Stimulated activated CD8-positive, alpha-beta memory T cell treated with anti-CD3 and anti-CD28 coated beads, Interleukin-4, amount 100 ng/mL, for 4 hours (primary cell): Measurements from ENCODE around the gene ACIN1.

ENCODE experiments used
- DNase-seq, 2 donors: peaks; one replicate each; pipeline ENCODE4 v3.0.0-alpha.2; 2020; ENCODE audit warnings: low read depth in 2 of 2, low spot score in 1 of 2

ACIN1 gene, protein sequence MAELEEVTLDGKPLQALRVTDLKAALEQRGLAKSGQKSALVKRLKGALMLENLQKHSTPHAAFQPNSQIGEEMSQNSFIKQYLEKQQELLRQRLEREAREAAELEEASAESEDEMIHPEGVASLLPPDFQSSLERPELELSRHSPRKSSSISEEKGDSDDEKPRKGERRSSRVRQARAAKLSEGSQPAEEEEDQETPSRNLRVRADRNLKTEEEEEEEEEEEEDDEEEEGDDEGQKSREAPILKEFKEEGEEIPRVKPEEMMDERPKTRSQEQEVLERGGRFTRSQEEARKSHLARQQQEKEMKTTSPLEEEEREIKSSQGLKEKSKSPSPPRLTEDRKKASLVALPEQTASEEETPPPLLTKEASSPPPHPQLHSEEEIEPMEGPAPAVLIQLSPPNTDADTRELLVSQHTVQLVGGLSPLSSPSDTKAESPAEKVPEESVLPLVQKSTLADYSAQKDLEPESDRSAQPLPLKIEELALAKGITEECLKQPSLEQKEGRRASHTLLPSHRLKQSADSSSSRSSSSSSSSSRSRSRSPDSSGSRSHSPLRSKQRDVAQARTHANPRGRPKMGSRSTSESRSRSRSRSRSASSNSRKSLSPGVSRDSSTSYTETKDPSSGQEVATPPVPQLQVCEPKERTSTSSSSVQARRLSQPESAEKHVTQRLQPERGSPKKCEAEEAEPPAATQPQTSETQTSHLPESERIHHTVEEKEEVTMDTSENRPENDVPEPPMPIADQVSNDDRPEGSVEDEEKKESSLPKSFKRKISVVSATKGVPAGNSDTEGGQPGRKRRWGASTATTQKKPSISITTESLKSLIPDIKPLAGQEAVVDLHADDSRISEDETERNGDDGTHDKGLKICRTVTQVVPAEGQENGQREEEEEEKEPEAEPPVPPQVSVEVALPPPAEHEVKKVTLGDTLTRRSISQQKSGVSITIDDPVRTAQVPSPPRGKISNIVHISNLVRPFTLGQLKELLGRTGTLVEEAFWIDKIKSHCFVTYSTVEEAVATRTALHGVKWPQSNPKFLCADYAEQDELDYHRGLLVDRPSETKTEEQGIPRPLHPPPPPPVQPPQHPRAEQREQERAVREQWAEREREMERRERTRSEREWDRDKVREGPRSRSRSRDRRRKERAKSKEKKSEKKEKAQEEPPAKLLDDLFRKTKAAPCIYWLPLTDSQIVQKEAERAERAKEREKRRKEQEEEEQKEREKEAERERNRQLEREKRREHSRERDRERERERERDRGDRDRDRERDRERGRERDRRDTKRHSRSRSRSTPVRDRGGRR

DNA sequence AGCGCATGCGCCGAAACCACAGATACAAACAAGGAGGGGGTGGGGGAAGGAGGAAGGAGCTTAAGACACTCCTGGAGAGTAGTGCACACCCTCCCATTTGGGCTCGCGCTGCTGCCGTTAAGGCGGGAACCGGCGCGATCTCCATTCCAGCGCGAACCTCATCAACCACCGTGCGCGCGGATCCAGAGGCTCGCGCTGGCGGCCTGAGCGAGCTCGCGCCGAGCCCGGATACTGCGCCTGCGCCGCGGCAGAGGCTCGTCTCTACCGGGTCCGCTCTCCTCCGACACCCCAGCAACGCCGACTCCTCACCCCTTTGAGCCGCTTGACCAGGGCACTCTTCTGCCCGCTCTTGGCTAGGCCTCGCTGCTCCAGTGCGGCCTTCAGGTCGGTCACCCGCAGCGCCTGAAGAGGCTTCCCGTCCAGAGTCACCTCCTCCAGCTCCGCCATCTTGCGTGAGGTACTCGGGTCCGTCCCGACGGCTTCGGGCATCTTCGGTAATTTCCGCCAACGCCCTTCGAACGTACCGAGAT, at the start of gene ACIN1:
ACIN1 (minus strand) TSS at position 471 of the 530 bp plus-strand sequence; CDS start at position 447, 24 bp downstream.
- peak; percentile 56 to 98 for DNase-seq

DNA sequence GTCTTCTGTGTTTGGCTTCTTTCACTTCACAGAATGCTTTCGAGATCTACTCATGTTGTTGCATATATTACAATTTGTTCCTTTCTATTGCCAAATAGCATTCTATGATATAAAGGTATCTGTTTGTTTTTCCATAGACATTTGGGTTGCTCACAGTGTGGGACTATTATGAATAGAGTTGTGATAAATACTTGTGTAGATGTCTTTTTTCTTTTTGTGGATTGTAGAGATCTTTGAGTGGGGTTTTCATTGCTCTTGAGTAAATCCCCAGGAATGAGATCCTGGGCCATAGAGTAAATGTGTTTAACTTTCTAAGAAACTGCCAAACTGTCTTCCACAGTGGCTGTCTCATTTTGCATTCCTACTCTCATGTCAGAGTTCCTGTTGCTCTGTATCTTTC, 49.0 kb upstream of the ACIN1 start:
- DNase-seq: no peak

DNA sequence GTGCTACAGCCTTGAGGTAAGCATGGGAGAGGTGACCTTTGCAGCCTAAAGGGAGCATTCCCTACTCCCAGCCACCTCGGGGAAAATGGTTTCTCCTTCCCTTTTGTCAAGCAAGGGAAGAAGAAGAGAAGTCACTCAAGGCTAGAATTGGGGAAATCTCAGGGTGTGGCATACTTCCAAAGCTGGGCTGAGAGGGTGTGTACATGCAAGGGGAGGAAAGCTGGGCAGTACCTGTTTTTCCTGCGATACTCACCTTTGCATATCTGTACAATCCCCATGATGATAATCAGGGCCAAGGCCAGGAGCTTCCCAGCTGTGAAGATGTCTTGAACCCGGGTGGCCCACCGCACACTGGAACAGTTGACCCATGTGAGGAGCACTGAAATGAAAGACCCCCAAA, 47.9 kb upstream of the ACIN1 start:
- DNase-seq: no peak

DNA sequence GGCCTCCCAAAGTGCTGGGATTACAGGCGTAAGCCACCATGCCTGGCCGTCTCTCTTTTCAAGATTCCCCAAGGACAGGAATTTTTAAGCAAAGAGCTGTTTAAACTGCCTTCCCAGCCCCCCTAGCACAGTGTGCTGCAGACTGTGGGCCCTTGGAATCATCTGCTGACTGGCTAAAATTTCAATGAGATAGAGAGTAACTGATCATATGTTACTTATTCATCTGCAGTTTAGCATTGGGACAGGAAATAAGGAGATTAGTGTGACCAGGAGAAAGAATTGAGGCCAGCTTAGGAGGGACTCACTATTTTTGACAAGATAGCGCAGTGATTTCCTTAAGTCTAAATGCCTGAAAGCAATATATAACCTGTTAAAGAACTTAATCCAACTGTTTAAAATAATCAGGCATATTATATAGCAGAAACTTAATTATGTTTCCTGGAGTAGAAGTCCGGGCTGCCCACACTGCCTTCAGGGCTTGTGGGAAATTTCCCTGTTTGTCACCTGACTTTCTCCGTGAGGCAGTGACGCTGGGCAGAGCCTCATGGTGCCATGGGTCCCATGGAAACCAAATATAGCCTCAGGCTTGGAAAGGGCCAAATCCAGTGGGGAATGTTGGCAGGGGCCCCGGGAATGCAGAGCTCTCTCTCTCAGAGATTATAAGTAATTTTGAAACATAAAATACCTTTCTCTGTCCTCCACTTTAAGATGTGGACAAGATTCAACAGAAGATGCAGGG, 46.9 kb upstream of the ACIN1 start:
- DNase-seq: no peak

DNA sequence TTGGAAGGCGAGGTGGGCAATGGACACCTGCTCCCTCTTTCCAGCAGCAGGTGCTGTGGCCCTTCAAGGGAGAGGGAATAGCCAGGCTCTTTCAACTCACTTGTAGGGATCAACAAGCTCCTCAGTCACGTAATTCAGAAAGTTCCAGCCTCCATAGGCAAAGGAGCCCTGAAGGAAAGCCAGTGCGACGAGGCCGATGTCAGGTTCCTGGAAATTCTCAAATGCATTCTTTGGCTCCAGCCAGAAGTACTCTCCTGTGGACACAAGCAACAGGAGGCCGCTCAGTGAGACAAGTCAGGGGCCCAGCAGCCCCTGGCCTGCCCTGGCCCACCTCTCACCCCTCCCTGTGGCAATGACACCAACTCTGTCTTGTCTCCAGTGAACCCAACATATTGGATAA, 45.4 kb upstream of the ACIN1 start:
- no peak for DNase-seq

DNA sequence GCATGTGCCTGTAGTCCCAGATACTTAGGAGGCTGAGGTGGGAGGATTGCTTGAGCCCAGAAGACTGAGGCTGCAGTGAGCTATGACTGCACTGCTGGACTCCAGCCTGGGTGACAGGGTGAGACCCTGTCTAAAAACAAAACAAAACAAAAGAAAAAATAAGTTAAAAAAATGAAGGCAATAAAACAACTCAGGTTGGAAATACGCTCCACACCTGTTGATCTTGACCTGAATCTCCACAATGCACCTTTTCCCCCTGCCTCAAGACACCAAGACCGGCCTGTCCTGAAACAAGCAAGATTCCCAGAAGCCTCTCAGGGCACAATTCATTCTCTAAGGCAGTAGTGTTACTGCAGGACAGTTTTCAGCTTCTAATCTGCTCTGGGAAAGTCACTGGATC, 44.9 kb upstream of the ACIN1 start:
- DNase-seq: no peak

DNA sequence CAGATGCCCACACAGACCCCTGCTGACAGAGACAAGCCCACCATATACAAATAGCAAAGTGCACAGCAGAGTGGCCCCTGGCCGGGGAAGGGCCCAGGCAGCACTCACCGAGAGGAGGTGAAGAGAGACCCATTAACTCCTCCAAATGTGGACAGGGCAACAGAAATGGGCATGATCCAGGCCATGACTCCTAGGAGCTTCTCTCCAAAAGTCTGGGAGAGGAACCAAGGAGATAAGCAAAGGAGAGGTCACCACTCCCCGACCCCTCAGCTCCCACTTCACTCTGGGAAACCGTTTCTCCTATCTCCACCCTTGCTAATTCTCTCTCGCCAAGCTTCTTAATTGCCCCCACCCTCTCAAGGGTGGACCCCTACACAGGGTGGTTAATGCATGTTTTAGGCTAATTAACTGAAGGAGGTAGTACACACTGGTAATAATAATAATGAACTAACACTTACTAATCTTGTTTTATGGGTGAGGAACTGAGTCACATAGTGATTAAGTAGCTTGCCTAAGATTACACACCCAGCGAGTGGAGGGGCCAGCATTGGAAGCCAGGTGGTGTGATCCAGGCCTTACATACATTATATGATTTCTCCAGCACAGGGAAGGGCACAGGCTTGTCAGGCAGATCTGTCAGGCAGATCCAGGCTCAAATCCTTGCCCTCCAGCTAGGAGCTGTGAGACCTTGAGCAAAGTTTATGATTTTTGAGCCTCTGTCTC, 43.0 kb upstream of the ACIN1 start:
- no peak for DNase-seq

DNA sequence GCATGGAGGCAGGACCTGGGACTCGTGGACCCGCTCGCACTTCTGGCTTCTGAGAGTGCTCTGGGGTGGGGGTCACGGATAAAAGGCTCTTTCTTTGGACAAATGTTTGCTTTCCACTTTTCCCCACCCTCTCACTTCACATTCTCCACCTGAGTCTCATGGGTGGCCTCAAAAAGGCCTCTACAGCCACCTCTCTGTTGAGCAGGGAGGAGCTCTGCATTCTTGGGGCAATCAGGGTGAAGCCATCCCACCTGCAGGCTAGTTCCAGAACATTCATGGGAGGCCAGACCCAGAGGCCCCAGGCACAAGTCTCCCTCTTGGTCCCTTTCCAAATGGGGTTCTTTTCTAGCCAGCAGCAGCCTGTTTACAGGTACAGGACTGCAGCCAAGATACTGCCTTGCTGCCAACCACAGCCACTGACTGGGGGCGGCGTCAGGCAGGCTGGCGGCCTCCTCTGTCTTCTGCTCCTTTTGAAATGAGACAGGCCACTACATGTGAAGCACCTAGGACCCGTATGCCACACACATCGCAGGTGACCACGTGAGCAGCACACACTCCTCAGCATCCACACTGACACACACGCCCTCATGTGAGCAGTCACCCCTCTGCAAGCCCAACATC, 42.4 kb upstream of the ACIN1 start:
- DNase-seq: no peak

DNA sequence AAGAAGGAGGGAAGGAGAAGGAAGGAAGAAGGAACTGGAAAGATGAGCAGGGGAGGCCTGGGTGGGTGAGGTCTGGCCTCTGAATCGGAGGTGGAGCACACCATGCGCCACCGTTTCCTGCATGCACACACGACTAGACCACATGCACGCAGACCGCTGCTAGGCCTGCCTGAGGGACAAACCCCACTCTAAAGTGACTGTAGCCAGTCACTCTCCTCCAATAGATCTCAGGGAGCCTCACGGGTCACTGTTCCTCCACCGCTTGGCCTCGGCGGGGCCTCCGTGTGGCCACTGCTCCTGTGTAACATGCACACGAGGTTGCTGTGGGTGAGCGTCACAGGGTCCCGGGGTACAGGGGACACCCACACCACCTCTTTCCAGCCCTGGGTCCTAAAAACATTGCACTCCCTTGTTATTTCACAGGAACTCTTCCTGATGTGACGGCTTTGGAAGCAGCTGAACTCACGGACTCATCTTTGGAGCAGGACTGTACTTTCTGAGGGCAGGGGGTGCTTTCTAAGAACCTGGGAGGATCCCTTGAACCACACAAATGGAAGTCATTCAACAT, 41.7 kb upstream of the ACIN1 start:
- DNase-seq: no peak

DNA sequence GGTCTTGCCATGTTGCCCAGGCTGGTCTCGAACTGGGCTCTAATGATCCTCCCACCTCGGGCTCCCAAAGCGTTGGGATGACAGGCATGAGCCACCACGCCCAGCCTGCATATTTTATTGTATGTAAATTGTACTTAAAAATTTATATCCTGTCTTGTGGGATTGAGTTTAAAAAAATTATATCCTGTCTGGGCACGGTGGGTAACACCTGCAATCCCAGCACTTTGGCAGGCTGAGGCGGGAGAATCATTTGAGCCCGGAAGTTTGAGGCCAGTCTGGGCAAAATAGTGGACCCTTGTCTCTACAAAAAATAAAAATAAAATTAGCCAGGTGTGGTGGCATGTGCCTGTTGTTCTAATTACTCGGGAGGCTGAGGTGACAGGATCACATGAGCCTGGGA, 38.0 kb upstream of the ACIN1 start:
- no peak for DNase-seq

DNA sequence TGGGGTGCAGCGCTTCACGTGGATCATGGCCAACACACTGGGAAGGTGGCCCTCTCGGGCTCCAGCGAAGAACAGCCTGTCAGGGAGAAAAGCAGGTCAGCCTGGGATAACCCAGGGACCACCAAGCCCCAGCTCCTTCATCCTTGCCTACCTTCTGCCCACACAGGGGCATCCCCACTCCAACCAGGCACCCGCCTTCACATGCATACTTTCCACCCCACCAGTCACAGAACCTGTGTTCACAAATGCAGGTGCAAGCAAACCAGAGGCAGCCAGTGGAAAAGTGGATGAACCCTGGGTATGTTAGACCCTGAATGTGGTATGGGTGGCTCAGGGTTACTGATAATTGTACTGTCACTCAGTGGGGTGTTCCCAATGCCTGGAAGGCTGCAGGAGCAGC, 36.5 kb upstream of the ACIN1 start:
- no peak for DNase-seq

DNA sequence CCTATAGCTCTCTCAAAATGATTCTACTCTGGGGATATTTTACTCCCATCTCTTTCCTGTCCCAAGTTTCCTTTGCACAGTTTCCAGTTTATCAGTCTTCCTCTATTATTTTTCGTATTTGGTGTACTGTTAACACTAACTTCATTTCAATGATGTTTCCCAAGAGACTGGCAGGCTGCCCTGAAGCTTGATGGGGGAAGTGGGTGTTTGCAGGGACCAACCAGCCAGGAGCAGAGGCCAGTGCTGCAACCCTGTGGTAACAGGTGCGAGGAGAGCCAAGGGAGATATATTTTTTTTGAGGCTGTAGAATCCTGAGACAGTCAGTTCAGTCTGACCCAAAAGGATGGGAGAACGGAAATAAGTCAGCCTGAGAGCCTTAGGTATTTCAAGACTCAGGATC, 35.9 kb upstream of the ACIN1 start:
- DNase-seq: no peak

DNA sequence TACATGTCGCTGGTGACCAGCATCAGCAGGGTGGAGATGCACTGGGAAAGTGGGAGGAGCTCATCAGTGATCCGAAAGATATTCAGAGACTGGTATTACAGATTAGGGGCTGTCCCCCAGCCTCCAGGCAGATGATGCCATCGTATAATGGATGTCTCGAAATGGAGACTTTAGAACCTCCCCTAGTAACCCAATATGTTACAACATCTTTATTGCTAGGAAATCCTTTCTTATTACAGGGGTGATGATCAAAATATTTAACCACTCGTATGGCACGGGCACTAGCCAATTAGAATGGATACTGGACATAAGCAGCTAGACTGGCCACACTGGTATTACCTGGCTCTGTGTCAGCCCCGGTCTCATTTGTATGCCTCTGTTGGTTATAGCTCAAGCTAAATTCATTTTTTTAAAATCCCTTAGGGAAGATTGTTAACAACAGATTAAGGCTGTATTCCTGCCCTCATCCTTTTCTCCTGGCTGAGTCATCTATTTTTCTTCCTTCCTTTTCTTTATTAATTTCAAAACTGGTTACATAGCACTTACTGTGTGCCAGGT, 34.9 kb upstream of the ACIN1 start:
- no peak for DNase-seq

DNA sequence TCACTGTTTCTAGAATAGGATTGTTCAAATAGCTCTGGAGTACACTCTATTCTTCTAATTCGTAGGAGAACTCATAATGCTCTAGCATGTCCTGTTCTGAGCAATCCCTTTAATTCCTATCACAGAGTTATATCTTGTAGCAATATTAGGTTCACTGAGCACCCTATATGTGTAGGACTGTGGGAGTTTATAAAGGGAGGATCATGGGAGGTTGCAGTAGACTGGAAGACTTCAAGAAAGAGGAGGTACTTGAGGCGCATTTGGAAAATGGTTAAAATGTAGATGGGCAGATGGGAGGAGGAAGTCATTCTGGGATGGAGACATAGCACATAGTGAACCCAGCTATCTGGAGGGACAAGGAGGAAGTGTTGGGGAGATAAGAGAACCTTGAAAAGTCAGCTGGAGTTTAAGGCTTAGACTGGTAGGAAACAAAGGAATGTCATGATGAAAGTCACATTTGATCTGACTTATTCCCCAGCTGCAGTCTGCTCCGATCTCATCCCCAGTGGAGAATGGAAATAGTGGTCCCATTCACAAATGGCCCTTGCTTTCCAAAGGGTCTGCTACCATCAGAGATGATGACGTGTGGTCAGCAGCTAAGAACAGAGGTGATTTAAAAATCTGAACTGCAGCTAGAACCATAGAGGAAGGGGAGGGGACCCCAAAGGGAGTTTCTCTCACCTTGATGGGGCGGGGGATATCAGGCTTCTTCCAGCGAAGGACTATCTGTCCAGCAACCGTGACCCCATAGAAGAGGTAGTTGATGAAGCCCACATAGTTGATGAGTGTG, 34.2 kb upstream of the ACIN1 start:
- no peak for DNase-seq

DNA sequence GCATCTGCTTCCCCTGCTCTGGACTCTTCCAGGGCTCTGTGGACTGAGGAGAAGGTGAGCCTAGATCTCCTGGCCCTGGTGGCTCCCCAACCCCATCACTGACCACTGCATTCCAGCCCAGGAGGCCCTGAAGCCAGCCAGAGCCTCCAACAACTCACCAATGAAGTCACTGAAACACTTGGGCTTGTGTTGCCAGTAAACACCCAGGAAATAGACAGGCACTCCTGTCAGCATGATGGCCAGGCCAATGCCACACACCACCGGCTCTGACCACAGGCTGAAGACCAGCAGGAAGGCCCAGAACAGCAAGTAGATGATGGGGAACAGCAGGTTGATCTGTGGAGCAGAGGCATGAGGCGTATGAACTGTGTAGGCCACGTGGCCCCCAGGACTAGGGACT, 32.9 kb upstream of the ACIN1 start:
- DNase-seq: no peak

DNA sequence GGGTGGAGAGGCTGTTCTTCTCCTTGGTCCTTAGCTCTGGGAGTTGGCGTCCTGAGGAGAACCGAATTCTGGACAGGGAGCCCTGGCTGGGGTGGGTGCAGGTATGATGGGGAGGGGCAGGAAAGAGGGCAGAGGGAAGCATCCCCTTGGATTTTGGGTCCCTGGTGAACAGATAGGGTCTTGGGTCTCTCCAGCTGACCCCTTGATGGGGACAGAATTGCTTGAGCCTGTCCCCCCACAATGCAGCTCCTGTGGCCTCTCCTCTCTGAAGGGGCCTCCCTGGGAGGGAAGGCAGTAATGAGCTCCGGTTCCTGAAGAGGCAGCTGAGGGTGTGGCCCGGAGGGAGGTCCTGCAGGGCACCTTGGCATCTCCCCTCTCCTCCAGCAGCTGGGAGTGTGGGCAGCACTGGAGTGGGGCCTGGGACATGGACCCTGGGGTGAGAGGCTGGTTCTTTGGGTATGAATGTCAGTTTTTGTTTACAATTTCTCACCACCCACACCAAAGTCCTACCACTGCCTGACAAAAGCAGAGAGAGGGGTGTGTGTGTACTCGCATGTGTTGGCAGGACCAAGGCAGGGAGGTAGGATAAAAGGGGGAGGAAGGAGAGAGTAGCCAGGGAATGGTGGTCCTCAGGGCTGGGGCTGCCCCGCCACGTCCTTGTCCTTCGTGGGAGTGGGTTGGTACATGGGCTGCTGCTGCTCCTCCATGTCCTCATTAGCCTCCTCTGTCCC, 31.8 kb upstream of the ACIN1 start:
- DNase-seq: no peak

DNA sequence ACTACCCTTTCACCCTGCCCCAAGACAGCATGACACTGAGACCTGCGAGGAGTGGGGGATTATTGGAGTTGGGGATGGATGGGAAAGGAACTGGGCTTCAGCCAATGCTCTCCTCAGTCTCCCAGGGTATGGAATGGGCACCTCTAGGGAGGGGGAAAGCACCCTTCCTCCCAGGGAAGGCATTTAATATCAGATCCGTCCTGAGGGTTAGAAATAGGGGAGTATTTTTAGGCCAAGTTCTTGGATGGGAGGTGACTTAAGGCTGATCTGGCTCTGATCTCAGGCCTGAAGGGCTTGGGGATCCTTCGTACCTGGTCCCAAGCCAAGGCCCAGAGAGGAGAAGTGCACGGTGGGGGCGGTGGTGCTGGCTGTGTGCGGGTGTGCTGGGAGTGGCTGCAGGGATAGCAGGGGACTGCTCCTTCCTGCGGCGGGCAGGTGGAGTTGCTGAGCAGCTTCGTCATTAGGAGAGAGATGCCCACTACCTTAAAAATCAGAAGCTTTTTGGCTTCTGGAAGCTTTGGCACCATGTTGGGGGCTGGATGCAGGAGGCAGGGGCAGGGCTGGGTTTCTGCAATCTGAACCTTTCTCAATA, 31.1 kb upstream of the ACIN1 start:
- DNase-seq: no peak
